Lung (tissue), 12 donors: ENCODE data around the gene NSD2. TPM values are rescaled to one million over a fixed set of nuclear protein-coding genes. Genes with fewer than 3 reads are reported as not detected.

Experiments
- ATAC-seq: fragments of 200-7000 bp; cut with Tn5 transposase; one replicate; pipeline ENCODE4 v1.9.1; 2020; ENCODE audit warnings: moderate number of reproducible peaks; ENCODE audit not compliant: insufficient read depth, low FRiP score
- DNase-seq, 3 donors: peaks; one replicate each; pipeline ENCODE4 v3.0.0-alpha.2; 2013 to 2017
- H3K27ac ChIP-seq, 2 donors: one replicate each; pipeline ENCODE4 v1.5.1; 2013; ENCODE audit warnings: mild to moderate bottlenecking in 2 of 2, moderate library complexity in 2 of 2, control low read depth in 1 of 2, inconsistent platforms in 1 of 2, low read depth in 1 of 2, low read length in 1 of 2
- H3K27me3 ChIP-seq, 3 donors: one replicate each; pipeline ENCODE4 v1.5.1; 2013; ENCODE audit warnings: low read length in 2 of 3; ENCODE audit not compliant: control insufficient read depth in 3 of 3, insufficient read depth in 3 of 3
- H3K36me3 ChIP-seq, 4 donors: one replicate each; pipeline ENCODE4 v1.5.1; 2013; ENCODE audit warnings: low read length in 4 of 4, mild to moderate bottlenecking in 1 of 4, moderate library complexity in 1 of 4; ENCODE audit not compliant: control insufficient read depth in 4 of 4, insufficient read depth in 4 of 4
- H3K4me1 ChIP-seq, 5 donors: one replicate each; pipeline ENCODE4 v1.5.1; 2013; ENCODE audit warnings: low read length in 5 of 5, mild to moderate bottlenecking in 2 of 5, moderate library complexity in 1 of 5; ENCODE audit not compliant: control insufficient read depth in 5 of 5, insufficient read depth in 5 of 5
- H3K4me3 ChIP-seq: one replicate; pipeline ENCODE4 v1.5.1; 2013; ENCODE audit warnings: mild to moderate bottlenecking, control low read depth, moderate library complexity
- H3K9ac ChIP-seq, 2 donors: one replicate each; pipeline ENCODE4 v1.5.1; 2013; ENCODE audit warnings: low read length in 2 of 2, control low read depth in 1 of 2; ENCODE audit not compliant: insufficient read depth in 1 of 2
- H3K9me3 ChIP-seq, 4 donors: one replicate each; pipeline ENCODE4 v1.5.1; 2013; ENCODE audit warnings: low read length in 3 of 4, mild to moderate bottlenecking in 1 of 4, moderate library complexity in 1 of 4; ENCODE audit not compliant: control insufficient read depth in 4 of 4, insufficient read depth in 3 of 4
- WGBS, 2 donors: extraction: QIAGEN DNeasy Blood & Tissue Kit; methylation state at CpG; one replicate each; pipeline ENCODE4 v1.1.7; 2013; 5-methylcytosine and 5-hydroxymethylcytosine counted together
- polyA plus RNA-seq, 2 donors: library from polyadenylated mRNA; stranded (reverse); fragments of 200-250 nt; gene quantifications; one replicate each; pipeline ENCODE4 v1.2.1, GENCODE V29; 2013
- total RNA-seq, 2 donors: library from RNA; depleted of rRNA in 1 of 2; stranded (reverse); fragments of >200 nt in 1 of 2; gene quantifications; one replicate each; pipeline ENCODE4 v1.2.1, GENCODE V29; 2014 to 2021
- TF ChIP-seq, protein P1 (sequence below): IDR thresholded peaks from 2 replicates; pipeline ENCODE4 v1.5.1; 2012; ENCODE audit warnings: mild to moderate bottlenecking; ENCODE audit errors: control extremely low read depth, extremely low read depth
- donor health status: control.
- donor health status: control.
- donor health status: Bipolar disorder and iron deficiency.
- donor health status: healthy.
- donor health status: DM: yes; HTN: yes; CAD: no.

NSD2 gene
- total and polyA plus RNA-seq, 4 donors: 12.7 to 66.2 (median 28.3) TPM

DNA sequence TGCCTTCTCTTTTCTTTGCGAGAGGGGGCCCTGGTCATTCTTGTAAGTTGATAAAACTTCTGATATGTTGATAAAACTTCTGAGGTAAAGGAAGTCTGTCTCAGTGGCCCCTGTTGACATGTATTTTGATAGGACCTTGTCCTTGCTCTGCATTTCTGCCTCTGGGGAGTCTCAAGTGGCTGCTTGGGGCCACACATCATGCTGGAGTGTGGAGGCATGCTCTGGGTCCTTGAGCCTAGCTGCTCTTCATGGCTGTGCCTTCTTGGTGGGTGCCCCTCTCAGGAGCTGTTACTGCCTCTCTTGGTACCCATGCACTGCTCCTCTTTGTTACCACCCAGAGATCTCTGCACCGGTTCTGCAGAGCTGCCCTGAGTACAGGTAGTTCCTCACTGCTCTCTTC is 14.2 kb downstream of the NSD2 start:
- no peak overlapping the region for H3K9ac ChIP-seq
- H3K4me3 ChIP-seq: no peak overlapping the region
- no peak for ATAC-seq
- H3K36me3 ChIP-seq: peaks cover 0 to 2% (median 0%) of the 10 kb centered on the region in 4 donors
- H3K27ac ChIP-seq: no peak overlapping the region
- H3K27me3 ChIP-seq: no peaks in the 10 kb centered on the region
- no peaks in the 10 kb centered on the region for H3K9me3 ChIP-seq
- TF ChIP-seq, protein P1, sequence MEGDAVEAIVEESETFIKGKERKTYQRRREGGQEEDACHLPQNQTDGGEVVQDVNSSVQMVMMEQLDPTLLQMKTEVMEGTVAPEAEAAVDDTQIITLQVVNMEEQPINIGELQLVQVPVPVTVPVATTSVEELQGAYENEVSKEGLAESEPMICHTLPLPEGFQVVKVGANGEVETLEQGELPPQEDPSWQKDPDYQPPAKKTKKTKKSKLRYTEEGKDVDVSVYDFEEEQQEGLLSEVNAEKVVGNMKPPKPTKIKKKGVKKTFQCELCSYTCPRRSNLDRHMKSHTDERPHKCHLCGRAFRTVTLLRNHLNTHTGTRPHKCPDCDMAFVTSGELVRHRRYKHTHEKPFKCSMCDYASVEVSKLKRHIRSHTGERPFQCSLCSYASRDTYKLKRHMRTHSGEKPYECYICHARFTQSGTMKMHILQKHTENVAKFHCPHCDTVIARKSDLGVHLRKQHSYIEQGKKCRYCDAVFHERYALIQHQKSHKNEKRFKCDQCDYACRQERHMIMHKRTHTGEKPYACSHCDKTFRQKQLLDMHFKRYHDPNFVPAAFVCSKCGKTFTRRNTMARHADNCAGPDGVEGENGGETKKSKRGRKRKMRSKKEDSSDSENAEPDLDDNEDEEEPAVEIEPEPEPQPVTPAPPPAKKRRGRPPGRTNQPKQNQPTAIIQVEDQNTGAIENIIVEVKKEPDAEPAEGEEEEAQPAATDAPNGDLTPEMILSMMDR: no peak
- no peak for DNase-seq
- 87 to 90% methylated on average over 2 of the region's 2 CpGs for WGBS, 2 donors
- H3K4me1 ChIP-seq: peaks cover 0 to 5% (median 0%) of the 10 kb centered on the region in 5 donors

DNA sequence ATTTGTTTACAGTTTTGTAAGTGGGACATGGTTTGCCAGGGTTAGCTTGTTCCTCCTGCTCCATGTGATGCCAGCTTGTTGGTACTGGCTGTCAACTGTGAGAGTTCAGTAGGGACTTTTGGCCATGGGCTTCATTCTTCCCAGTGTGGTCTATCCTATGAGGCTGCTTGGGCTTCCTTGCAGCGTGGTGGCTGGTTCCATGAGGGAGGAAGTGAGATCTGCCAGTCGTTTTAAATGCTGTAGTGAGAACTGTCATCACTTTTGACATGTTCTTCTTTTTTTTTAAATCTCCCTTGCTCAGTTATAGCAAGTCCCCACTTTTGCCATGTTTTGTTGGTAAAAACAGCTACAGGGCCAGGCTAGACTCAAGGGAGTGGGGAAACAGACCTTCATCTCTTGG is 15.9 kb downstream of the NSD2 start:
- no peak overlapping the region for H3K27ac ChIP-seq
- 21 to 43% methylated on average over 2 of the region's 2 CpGs for WGBS, 2 donors
- TF ChIP-seq, protein P1: no peak
- H3K4me1 ChIP-seq: peaks cover 0 to 5% (median 0%) of the 10 kb centered on the region in 5 donors
- H3K36me3 ChIP-seq: peaks cover 0 to 2% (median 0%) of the 10 kb centered on the region in 4 donors
- H3K9me3 ChIP-seq: no peaks in the 10 kb centered on the region
- no peak overlapping the region for H3K4me3 ChIP-seq
- no peaks in the 10 kb centered on the region for H3K27me3 ChIP-seq
- DNase-seq: no peak
- H3K9ac ChIP-seq: no peak overlapping the region
- ATAC-seq: no peak

DNA sequence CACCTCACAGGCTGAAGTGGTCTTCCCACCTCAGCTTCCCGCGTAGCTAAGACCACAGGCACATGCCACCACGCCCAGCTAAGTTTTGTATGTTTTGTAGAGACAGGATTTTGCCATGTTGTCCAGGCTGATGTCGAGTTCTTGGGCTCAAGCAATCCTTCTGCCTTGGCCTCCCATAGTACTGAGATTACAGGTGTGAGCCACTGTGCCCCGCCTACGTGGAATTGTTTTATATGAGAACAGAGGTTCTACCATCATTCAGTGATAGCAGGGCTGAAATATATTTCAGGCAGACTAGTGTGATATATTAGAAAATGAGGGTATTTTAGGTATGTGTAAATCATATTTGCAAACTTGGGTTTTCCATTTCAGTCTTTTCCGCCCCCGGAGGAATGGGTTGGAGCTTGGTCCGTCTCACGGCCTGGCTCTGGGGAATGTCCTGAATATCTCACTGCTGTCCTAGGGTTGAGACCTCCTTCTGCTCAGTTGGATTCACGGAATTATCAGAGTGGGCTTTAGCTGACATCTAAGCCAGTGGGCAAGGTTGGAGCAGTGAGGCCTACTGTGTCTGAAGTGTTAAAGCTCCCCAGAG is 19.9 kb downstream of the NSD2 start:
- no peaks in the 10 kb centered on the region for H3K27me3 ChIP-seq
- H3K4me1 ChIP-seq: peaks cover 0 to 5% (median 0%) of the 10 kb centered on the region in 5 donors
- ATAC-seq (no peak), DNase-seq (no peak)
- peaks cover 0 to 4% (median under 1%) of the 10 kb centered on the region in 4 donors for H3K36me3 ChIP-seq
- TF ChIP-seq, protein P1: no peak
- 97% methylated on average over 11 of the region's 11 CpGs for WGBS, 2 donors
- H3K9ac ChIP-seq: no peak overlapping the region
- H3K4me3 ChIP-seq: no peak overlapping the region
- no peaks in the 10 kb centered on the region for H3K9me3 ChIP-seq
- no peak overlapping the region for H3K27ac ChIP-seq
